Stimulated activated CD4-positive, alpha-beta T cell treated with anti-CD3 and anti-CD28 coated beads, Interleukin-15, amount 100 ng/mL, for 48 hours (primary cell): ENCODE measurements around the gene DAB2IP.

Experiments
- DNase-seq, 2 donors: peaks; one replicate each; pipeline ENCODE4 v3.0.0-alpha.2; 2020; ENCODE audit warnings: low read depth in 2 of 2

The DAB2IP gene

GRCh38 chr9:121817476-121817875, 166.0 kb downstream of the DAB2IP start:
- no peak for DNase-seq

- DNase-seq, result no peak
These were observed 166.7 kb downstream of the DAB2IP start for GRCh38 chr9:121818016-121818661.

- DNase-seq, result no peak
These were observed 167.5 kb downstream of the DAB2IP start for GRCh38 chr9:121818841-121819427.

GRCh38 chr9:121819428-121820231, 168.2 kb downstream of the DAB2IP start:
- no peak for DNase-seq

- DNase-seq, result no peak
These were observed 169.0 kb downstream of the DAB2IP start for GRCh38 chr9:121820286-121821005.

- DNase-seq, result no peak
These were observed 169.9 kb downstream of the DAB2IP start for GRCh38 chr9:121821326-121821725.

- no peak for DNase-seq
These were observed 171.0 kb downstream of the DAB2IP start for GRCh38 chr9:121822093-121823085.

- no peak for DNase-seq
These were observed 172.2 kb downstream of the DAB2IP start for GRCh38 chr9:121823451-121824169.

GRCh38 chr9:121824651-121825030, 173.2 kb downstream of the DAB2IP start:
- no peak for DNase-seq

GRCh38 chr9:121825031-121825691, 173.7 kb downstream of the DAB2IP start:
- no peak for DNase-seq

- no peak for DNase-seq
These were observed 175.3 kb downstream of the DAB2IP start for GRCh38 chr9:121826711-121827110.

- DNase-seq, result no peak
These were observed 176.0 kb downstream of the DAB2IP start for GRCh38 chr9:121827251-121827967.

- no peak for DNase-seq
These were observed 179.2 kb downstream of the DAB2IP start for GRCh38 chr9:121830441-121831140.

- no peak for DNase-seq
These were observed 180.4 kb downstream of the DAB2IP start for GRCh38 chr9:121831869-121832268.

GRCh38 chr9:121833061-121833460, 181.6 kb downstream of the DAB2IP start:
- no peak for DNase-seq
